Putamen (tissue), 1 donor: ENCODE results near the gene EGFL6.
"Not testable (repeated sequence)": the region's sequence is repeated elsewhere in the genome, so short reads cannot be mapped to it uniquely, and the experiment has no call there.

ENCODE experiments used
- DNase-seq: peaks from one replicate; pipeline ENCODE4 v3.0.0-alpha.2; 2016; ENCODE audit warnings: low spot score

Gene EGFL6

DNA sequence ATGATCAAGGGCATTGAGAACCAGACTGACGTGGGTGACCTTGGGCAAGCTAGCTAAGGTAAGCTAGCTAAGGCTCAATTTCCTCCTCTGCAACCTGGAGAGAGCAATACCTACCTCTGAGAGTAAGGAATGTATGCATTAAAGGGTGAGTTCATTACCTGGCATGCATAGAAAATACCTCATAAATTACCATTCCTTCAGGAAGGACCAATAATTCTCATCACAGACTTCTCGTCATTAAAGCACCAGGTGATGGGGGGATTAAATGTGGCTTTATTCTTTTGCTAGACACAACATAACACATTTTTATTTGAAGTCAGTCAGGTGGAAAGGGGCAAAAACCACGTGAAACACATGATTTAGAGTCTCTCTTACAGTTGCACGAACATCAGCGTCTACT is 21.5 kb downstream of the EGFL6 start:
- DNase-seq = no peak

GRCh38 chrX:13597874-13598273 is 28.5 kb downstream of the EGFL6 start:
- DNase-seq = no peak

- no peak for DNase-seq
Measured at GRCh38 chrX:13598877-13599276, 29.5 kb downstream of the EGFL6 start.

GRCh38 chrX:13599491-13599890 is 30.1 kb downstream of the EGFL6 start:
- no peak for DNase-seq

- DNase-seq = no peak
Measured at GRCh38 chrX:13605611-13606010, 36.2 kb downstream of the EGFL6 start.

GRCh38 chrX:13607331-13607995 is 38.1 kb downstream of the EGFL6 start:
- no peak for DNase-seq

- no peak for DNase-seq
Measured at GRCh38 chrX:13607996-13608365, 38.6 kb downstream of the EGFL6 start.

GRCh38 chrX:13614154-13614553 is 44.8 kb downstream of the EGFL6 start:
- DNase-seq = no peak

- DNase-seq = no peak
Measured at GRCh38 chrX:13620207-13620606, 50.8 kb downstream of the EGFL6 start.

- DNase-seq = no peak
Measured at GRCh38 chrX:13622401-13622964, 53.1 kb downstream of the EGFL6 start.

DNA sequence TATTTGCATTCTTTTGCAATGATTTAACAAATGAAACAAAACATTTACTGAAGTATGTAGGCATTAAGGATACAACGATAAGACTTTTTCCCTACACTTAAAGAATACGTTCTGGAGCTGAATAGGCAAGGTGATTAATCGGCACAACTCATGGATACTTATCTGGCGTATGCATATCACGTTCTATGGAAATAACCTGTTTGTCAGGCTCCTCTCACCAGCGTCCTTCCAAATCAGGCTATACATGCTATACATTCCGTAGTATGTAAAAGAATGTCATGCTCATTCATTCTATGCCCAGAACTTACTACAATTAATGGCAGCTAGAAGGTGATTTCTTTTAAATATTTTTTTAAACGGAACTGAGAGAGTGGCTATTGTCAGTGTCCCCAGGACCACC is 57.9 kb downstream of the EGFL6 start:
- no peak for DNase-seq

DNA sequence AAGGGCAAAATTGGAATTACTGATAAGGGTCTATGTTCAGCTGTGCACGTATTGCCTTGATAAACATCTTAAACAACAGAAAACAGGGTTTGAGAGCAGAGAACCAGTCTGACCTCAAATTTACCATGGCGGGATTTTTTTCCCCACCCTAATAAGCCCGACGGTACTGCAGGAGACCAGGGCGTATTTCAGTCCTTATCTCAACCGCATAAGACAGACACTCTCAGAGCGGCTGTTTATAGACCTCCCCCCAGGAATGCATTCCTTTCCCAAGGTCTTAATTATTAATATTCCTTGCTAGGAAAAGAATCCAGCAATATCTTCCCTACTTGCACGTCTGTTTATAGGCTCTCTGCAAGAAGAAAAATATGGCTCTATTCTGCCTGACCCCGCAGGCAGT is 67.8 kb downstream of the EGFL6 start:
- not testable (repeated sequence) for DNase-seq

- DNase-seq = no peak
Measured at GRCh38 chrX:13638021-13638420, 68.6 kb downstream of the EGFL6 start.

DNA sequence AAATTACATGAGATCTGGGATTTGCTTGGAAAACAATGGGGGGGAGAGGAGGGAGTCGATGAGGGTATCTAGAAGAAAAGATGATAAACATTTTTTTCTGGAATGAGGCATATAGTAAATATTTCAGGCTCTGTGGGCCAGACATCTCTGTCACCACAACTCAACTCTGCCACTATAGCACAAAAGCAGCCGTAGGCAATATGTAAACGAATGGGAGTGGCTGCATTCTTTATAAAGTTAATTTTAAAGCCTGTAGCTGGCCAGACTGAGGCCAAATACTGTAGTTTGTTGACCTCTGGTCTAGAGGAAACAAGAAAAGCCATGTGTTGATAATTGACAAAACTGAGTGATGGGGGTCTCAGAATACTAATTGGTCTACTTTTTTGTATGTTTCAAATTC is 69.4 kb downstream of the EGFL6 start:
- DNase-seq = no peak

GRCh38 chrX:13641684-13642083 is 72.3 kb downstream of the EGFL6 start:
- not testable (repeated sequence) for DNase-seq

GRCh38 chrX:13645464-13646153 is 76.2 kb downstream of the EGFL6 start:
- DNase-seq = no peak

GRCh38 chrX:13646154-13646549 is 76.8 kb downstream of the EGFL6 start:
- DNase-seq = peak; percentile 45

DNA sequence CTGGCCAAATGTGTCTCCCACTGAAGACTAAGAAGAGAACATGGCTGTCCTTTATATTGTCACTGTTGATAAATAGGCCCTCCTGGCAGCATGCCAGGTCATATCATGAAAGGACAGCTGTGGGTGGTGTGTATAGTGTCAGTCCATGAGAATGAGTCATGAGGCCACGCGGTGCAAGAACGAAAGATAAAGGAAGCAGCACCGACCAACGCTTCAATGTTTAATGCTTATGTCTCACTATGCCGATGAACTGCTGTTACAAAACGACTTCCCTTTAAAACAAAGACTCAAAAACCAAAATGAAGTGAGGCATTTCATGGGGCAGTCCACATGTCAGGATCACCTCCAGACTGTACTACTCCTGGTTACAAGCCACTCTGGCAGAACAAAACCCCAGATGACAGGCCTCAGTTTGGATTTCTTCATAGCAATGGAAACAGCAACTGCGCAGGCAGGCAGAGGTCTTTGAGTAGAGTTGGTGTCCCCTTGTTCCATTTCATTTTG is 78.4 kb downstream of the EGFL6 start:
- no peak for DNase-seq

DNA sequence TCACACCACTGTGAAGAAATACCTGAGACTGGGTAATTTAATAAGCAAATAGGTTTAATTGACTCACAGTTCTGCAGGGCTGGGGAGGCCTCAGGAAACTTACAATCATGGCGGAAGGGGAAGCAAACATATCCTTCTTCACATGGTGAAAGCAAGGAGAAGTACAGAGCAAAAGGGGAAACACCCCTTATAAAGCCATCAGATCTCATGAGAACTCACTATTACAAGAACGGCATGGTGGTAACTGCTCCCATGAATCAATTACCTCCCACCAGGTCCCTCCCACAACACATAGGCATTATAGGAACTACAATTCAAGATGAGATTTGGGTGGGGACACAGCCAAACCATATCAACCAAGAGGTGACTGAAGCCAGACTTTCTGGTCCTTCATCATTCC is 78.9 kb downstream of the EGFL6 start:
- DNase-seq = not testable (repeated sequence)

GRCh38 chrX:13649838-13650237 is 80.4 kb downstream of the EGFL6 start:
- no peak for DNase-seq

GRCh38 chrX:13650318-13650717 is 80.9 kb downstream of the EGFL6 start:
- no peak for DNase-seq

GRCh38 chrX:13651150-13651549 is 81.7 kb downstream of the EGFL6 start:
- DNase-seq = no peak

DNA sequence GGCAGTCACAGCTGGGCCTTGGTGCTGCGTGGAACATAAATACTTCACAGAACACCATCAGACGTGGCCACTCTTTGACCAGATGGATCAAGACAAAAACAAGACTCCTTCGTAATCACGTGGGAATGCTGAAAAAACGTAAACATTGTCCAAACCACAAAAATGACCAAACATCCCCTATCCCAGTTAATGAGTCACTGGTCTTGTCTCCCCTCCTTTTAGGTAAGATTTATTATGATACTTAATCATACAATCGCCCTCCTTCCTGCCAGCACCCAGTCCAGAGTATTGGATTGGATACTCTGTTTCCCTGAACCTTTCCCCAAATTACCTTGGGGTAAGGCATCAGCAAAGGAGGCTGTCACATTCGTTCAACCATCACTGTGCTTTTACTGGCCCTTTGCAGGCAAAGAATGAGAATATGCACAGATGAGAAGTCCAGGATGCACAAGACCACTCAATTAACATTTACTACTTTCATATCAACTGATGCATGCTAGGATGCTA is 82.9 kb downstream of the EGFL6 start:
- no peak for DNase-seq
